Endothelial cell of umbilical vein (primary cell): ENCODE data around the gene STMN3.
"Not testable (repeated sequence)": the region's sequence is repeated elsewhere in the genome, so short reads cannot be mapped to it uniquely, and the experiment has no call there.

Source experiments
- EZH2 ChIP-seq: IDR thresholded peaks from 2 replicates; pipeline ENCODE4 v1.6.1; 2012; ENCODE audit warnings: borderline replicate concordance, low read depth, mild to moderate bottlenecking, moderate library complexity, low read length, inconsistent platforms; ENCODE audit not compliant: severe bottlenecking
- POLR2A ChIP-seq: IDR thresholded peaks from 2 replicates; pipeline ENCODE4 v1.6.1; 2012; ENCODE audit warnings: low read depth, mild to moderate bottlenecking, control low read depth, low read length
- TF ChIP-seq, protein P1 (sequence below), 2 donors: IDR thresholded peaks; 1 replicate in 1 of 2; 2 replicates in 1 of 2; pipeline ENCODE4 v1.5.1; 2011; ENCODE audit warnings: low read length in 2 of 2, mild to moderate bottlenecking in 2 of 2, moderate library complexity in 2 of 2, control low read depth in 1 of 2, inconsistent platforms in 1 of 2, low read depth in 1 of 2; ENCODE audit not compliant: insufficient read depth in 1 of 2; ENCODE audit errors: extremely low read depth in 1 of 2

DNA sequence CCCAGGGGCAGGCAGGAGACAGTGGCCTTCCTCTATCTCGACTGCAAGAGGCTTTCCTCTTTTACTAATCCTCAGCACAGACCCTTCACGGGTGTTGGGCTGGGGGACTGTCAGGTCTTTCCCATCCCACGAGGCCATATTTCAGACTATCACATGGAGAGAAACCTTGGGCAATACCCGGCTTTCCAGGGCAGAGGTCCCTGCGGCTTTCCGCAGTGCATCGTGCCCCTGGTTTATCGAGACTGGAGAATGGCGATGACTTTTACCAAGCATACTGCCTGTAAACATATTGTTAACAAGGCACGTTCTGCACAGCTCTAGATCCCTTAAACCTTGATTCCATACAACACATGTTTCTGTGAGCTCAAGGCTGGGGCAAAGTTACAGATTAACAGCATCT lies 7.0 kb upstream of the STMN3 start:
- TF ChIP-seq, protein P1, sequence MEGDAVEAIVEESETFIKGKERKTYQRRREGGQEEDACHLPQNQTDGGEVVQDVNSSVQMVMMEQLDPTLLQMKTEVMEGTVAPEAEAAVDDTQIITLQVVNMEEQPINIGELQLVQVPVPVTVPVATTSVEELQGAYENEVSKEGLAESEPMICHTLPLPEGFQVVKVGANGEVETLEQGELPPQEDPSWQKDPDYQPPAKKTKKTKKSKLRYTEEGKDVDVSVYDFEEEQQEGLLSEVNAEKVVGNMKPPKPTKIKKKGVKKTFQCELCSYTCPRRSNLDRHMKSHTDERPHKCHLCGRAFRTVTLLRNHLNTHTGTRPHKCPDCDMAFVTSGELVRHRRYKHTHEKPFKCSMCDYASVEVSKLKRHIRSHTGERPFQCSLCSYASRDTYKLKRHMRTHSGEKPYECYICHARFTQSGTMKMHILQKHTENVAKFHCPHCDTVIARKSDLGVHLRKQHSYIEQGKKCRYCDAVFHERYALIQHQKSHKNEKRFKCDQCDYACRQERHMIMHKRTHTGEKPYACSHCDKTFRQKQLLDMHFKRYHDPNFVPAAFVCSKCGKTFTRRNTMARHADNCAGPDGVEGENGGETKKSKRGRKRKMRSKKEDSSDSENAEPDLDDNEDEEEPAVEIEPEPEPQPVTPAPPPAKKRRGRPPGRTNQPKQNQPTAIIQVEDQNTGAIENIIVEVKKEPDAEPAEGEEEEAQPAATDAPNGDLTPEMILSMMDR (IDR thresholded peaks at IDR 0.05; ENCODE audit: extremely low read depth in 1 of 2, insufficient read depth in 1 of 2, low read depth in 1 of 2, low read length in 2 of 2) = not testable (repeated sequence)
- TF ChIP-seq POLR2A, EZH2: not testable (repeated sequence)
